MCF 10A (cell line): ENCODE results near the gene FAM3C. TPM values are rescaled to one million over a fixed set of nuclear protein-coding genes. Genes with fewer than 3 reads are reported as not detected.

Source experiments
- BruUV-seq: library from RNA; stranded (reverse); fragments of 400-500 nt; replicated peaks from 2 replicates; lab custom pipeline; 2021; lab: Mats Ljungman, UMichigan
- CTCF ChIA-PET: fragments of 300-600 bp; sonication (Branson Sonifier 250); formaldehyde crosslinking; extraction: SDS; loops from one replicate; lab custom pipeline; 2021; ENCODE audit warnings: antibody characterized with exemption, inconsistent platforms; lab: Yijun Ruan, JAX
- POLR2A ChIA-PET: fragments of 300-600, 350-650 bp; sonication (Branson Sonifier 250); formaldehyde crosslinking; extraction: SDS; loops from one replicate; lab custom pipeline; 2020; ENCODE audit warnings: antibody characterized with exemption, inconsistent platforms; lab: Yijun Ruan, JAX
- DNase-seq: peaks from one replicate; pipeline ENCODE4 v3.0.0-alpha.2; 2018; ENCODE audit not compliant: unreplicated experiment
- H3K27ac Mint-ChIP-seq: one replicate; pipeline ENCODE4 v1.8.0; 2022; ENCODE audit warnings: mild to moderate bottlenecking, low read depth, mixed read lengths; ENCODE audit not compliant: unreplicated experiment
- H3K27me3 Mint-ChIP-seq: one replicate; pipeline ENCODE4 v1.8.0; 2022; ENCODE audit warnings: mixed read lengths; ENCODE audit not compliant: insufficient read depth, unreplicated experiment
- H3K36me3 Mint-ChIP-seq: one replicate; pipeline ENCODE4 v1.8.0; 2022; ENCODE audit warnings: mild to moderate bottlenecking, moderate library complexity, mixed read lengths; ENCODE audit not compliant: insufficient read depth, unreplicated experiment
- H3K4me1 Mint-ChIP-seq: one replicate; pipeline ENCODE4 v1.8.0; 2022; ENCODE audit warnings: mixed read lengths; ENCODE audit not compliant: insufficient read depth, unreplicated experiment
- H3K4me3 Mint-ChIP-seq: one replicate; pipeline ENCODE4 v1.8.0; 2022; ENCODE audit warnings: mild to moderate bottlenecking, moderate library complexity, mixed read lengths; ENCODE audit not compliant: unreplicated experiment
- H3K9me3 Mint-ChIP-seq: one replicate; pipeline ENCODE4 v1.8.0; 2022; ENCODE audit warnings: mixed read lengths; ENCODE audit not compliant: unreplicated experiment
- intact Hi-C: fragments of 100-400 bp; cut with micrococcal nuclease; formaldehyde crosslinking; loops from 2 replicates; pipeline ENCODE4 v1.14.1; 2022
- total RNA-seq: library from RNA; stranded (reverse); gene quantifications from 2 replicates; pipeline ENCODE4 v1.2.3, GENCODE V29; 2022
- TF ChIP-seq, protein P1 (sequence below): fragments of 200-600 bp; IDR thresholded peaks from one replicate; pipeline ENCODE4 v1.8.0; 2022; ENCODE audit warnings: antibody characterized with exemption, mild to moderate bottlenecking; ENCODE audit not compliant: unreplicated experiment

The FAM3C gene
- total RNA-seq, 1 experiment from 2014 or later: 56.5 TPM

DNA sequence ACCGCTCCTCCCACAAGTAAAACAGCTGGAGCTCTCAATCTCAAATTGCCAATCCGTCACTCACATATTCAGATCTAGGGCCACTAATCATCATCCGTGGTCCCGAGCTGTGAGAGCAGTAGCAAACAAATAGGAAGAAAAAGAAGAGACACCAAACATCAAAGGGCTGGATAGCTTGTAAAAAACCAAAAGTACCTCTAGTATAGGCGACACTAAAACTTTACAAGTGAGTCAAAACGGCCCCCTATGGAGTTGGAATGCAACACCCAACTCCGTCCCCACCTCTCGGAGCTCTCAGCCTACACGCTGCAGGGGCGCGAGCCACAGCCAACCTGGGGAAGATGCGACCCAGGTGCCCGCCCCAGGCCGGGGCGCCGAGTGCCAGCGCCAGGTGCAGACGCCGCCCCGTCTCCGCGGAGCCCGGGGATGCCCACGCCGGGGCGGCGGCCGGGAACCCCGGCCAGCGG is 581 bp downstream of the FAM3C start:
- H3K36me3 Mint-ChIP-seq: peaks cover 10% of the 10 kb centered on the region
- ChIA-PET CTCF (interaction anchor here (0.5 to 4.3 kb wide), 31 partner anchors 9 to 1305 kb away, joined by 3 to 32 read pairs (median 4); no protein-coding TSS in a partner anchor), POLR2A (interaction anchor here (0.6 to 4.2 kb wide), 23 partner anchors 9 to 1488 kb away, joined by 3 to 33 read pairs (median 3); no protein-coding TSS in a partner anchor)
- intact Hi-C loops: no loop called here
- no peaks in the 10 kb centered on the region for H3K9me3 Mint-ChIP-seq
- TF ChIP-seq, protein P1, sequence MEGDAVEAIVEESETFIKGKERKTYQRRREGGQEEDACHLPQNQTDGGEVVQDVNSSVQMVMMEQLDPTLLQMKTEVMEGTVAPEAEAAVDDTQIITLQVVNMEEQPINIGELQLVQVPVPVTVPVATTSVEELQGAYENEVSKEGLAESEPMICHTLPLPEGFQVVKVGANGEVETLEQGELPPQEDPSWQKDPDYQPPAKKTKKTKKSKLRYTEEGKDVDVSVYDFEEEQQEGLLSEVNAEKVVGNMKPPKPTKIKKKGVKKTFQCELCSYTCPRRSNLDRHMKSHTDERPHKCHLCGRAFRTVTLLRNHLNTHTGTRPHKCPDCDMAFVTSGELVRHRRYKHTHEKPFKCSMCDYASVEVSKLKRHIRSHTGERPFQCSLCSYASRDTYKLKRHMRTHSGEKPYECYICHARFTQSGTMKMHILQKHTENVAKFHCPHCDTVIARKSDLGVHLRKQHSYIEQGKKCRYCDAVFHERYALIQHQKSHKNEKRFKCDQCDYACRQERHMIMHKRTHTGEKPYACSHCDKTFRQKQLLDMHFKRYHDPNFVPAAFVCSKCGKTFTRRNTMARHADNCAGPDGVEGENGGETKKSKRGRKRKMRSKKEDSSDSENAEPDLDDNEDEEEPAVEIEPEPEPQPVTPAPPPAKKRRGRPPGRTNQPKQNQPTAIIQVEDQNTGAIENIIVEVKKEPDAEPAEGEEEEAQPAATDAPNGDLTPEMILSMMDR: no peak
- peak; percentile 45 for DNase-seq
- peak overlapping the region; percentile 23 for H3K27ac Mint-ChIP-seq
- H3K4me1 Mint-ChIP-seq: peaks cover 17% of the 10 kb centered on the region
- BruUV-seq: no TSS peak
- peak overlapping the region; percentile 80 for H3K4me3 Mint-ChIP-seq
- no peaks in the 10 kb centered on the region for H3K27me3 Mint-ChIP-seq

DNA sequence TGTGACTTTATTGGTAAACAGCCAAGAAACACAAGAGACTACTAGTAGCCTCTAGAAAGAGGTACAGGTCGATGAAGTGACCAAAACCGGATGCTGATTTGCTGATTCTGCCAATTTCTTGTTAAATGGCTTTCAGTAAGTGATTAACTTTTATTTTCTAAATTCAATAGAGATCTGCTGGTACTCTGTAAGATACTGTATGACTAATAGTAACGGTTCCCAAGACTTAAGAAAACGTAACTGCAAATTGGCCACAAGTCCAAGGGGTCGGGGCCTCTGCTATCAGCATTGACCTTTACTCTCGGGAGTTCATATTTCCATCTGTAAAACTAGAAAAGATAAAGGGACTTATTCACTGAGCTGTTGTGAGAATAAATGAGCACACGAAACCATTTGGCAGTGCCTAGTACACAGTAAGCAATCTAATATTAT is 1.4 kb downstream of the FAM3C start:
- POLR2A ChIA-PET: interaction anchor here (0.6 to 4.2 kb wide), 10 partner anchors 8 to 401 kb away, joined by 3 to 33 read pairs (median 3); no protein-coding TSS in a partner anchor
- Mint-ChIP-seq H3K4me3 (peak overlapping the region; percentile 80), H3K9me3 (no peaks in the 10 kb centered on the region), H3K27ac (no peak overlapping the region), H3K27me3 (no peaks in the 10 kb centered on the region), H3K4me1 (peaks cover 17% of the 10 kb centered on the region), H3K36me3 (peaks cover 10% of the 10 kb centered on the region)
- TF ChIP-seq, protein P1: no peak
- CTCF ChIA-PET: interaction anchor here (0.6 to 4.3 kb wide), 8 partner anchors 8 to 602 kb away, joined by 3 to 32 read pairs (median 8); no protein-coding TSS in a partner anchor
- intact Hi-C loops: no loop called here
- DNase-seq: peak; percentile 5
- BruUV-seq: no TSS peak

GRCh38 chr7:121393005-121393366 is 3.1 kb downstream of the FAM3C start:
- peaks cover 10% of the 10 kb centered on the region for H3K36me3 Mint-ChIP-seq
- DNase-seq: no peak
- no TSS peak for BruUV-seq
- H3K9me3 Mint-ChIP-seq: no peaks in the 10 kb centered on the region
- CTCF ChIA-PET: interaction anchor here (0.7 kb wide), 1 partner anchor 555 kb away, joined by 3 read pairs; no protein-coding TSS in a partner anchor
- H3K4me1 Mint-ChIP-seq: peaks cover 21% of the 10 kb centered on the region
- TF ChIP-seq, protein P1: no peak
- no peak overlapping the region for H3K4me3 Mint-ChIP-seq
- H3K27me3 Mint-ChIP-seq: no peaks in the 10 kb centered on the region
- intact Hi-C loops: no loop called here
- POLR2A ChIA-PET: no interaction called here
- no peak overlapping the region for H3K27ac Mint-ChIP-seq

- Mint-ChIP-seq H3K27ac (no peak overlapping the region), H3K4me1 (peaks cover 22% of the 10 kb centered on the region), H3K9me3 (no peaks in the 10 kb centered on the region), H3K36me3 (peaks cover 10% of the 10 kb centered on the region), H3K27me3 (no peaks in the 10 kb centered on the region), H3K4me3 (no peak overlapping the region)
- TF ChIP-seq, protein P1: no peak
- ChIA-PET POLR2A (no interaction called here), CTCF (interaction anchor here (0.7 to 1.0 kb wide), 2 partner anchors 150 to 556 kb away, joined by 3 read pairs; no protein-coding TSS in a partner anchor)
- intact Hi-C loops: no loop called here
- no TSS peak for BruUV-seq
- DNase-seq: no peak
These were observed 3.7 kb downstream of the FAM3C start for GRCh38 chr7:121392277-121393004.
